Stimulated activated CD4-positive, alpha-beta T cell treated with anti-CD3 and anti-CD28 coated beads, Interleukin-15, amount 100 ng/mL, for 24 hours (primary cell): ENCODE data around the gene NUP62.

Experiments used
- DNase-seq: peaks from one replicate; pipeline ENCODE4 v3.0.0-alpha.2; 2020

NUP62 gene

GRCh38 chr19:49880162-49880869, 49.0 kb downstream of the NUP62 start:
- no peak for DNase-seq

GRCh38 chr19:49879243-49879963, 49.9 kb downstream of the NUP62 start:
- no peak for DNase-seq

- DNase-seq, result no peak
Measured at GRCh38 chr19:49878744-49879070, 50.6 kb downstream of the NUP62 start.

GRCh38 chr19:49877879-49878743, 51.2 kb downstream of the NUP62 start:
- peak; percentile 100 for DNase-seq

GRCh38 chr19:49877020-49877878, 52.1 kb downstream of the NUP62 start, which contains the start of the genes AKT1S1 and TBC1D17:
Gene AKT1S1 (minus strand): TSS chr19:49877355. CDS start chr19:49873295, 4,060 bp downstream.
Gene TBC1D17 (plus strand): TSS chr19:49877702. CDS start chr19:49877724, 22 bp downstream.
- peak; percentile 98 for DNase-seq

- DNase-seq, result peak; percentile 98
Measured at GRCh38 chr19:49876422-49877019, 52.8 kb downstream of the NUP62 start.

GRCh38 chr19:49875857-49876421, 53.4 kb downstream of the NUP62 start:
- DNase-seq, result peak; percentile 68

- DNase-seq, result no peak
Measured at GRCh38 chr19:49875177-49875576, 54.1 kb downstream of the NUP62 start.

- DNase-seq, result no peak
Measured at GRCh38 chr19:49874503-49875157, 54.7 kb downstream of the NUP62 start.

GRCh38 chr19:49873834-49874233, 55.5 kb downstream of the NUP62 start:
- no peak for DNase-seq

GRCh38 chr19:49873129-49873521, 56.2 kb downstream of the NUP62 start:
- no peak for DNase-seq

- DNase-seq, result no peak
Measured at GRCh38 chr19:49872245-49873128, 56.8 kb downstream of the NUP62 start.

- no peak for DNase-seq
Measured at GRCh38 chr19:49871349-49871985, 57.8 kb downstream of the NUP62 start.

- DNase-seq, result no peak
Measured at GRCh38 chr19:49870309-49870901, 58.9 kb downstream of the NUP62 start.

- peak; percentile 92 for DNase-seq
Measured at GRCh38 chr19:49869484-49870308, 59.6 kb downstream of the NUP62 start.

- DNase-seq, result no peak
Measured at GRCh38 chr19:49869009-49869483, 60.3 kb downstream of the NUP62 start.

GRCh38 chr19:49866933-49867782, 62.1 kb downstream of the NUP62 start, which contains the start of gene PNKP:
Gene PNKP (minus strand): TSS chr19:49867576. CDS start chr19:49867204, 372 bp downstream.
- DNase-seq, result peak; percentile 97
